ENCODE data around the gene POLD2.

- TF ChIP-seq CTCF (IDR thresholded peaks at IDR 0.05) (no peak), POLR2A (IDR thresholded peaks at IDR 0.05) (no peak)
Measured at GRCh38 chr7:44150966-44151941, 27.9 kb upstream of the POLD2 start.
